Ascending aorta (tissue), 2 donors: Measurements from ENCODE around the gene ST14. TPM values are rescaled to one million over a fixed set of nuclear protein-coding genes. Genes with fewer than 3 reads are reported as not detected.
"Not testable (repeated sequence)": the region's sequence is repeated elsewhere in the genome, so short reads cannot be mapped to it uniquely, and the experiment has no call there.

Source experiments
- DNase-seq, 2 donors: peaks; one replicate each; pipeline ENCODE4 v3.0.0-alpha.2; 2019; ENCODE audit warnings: low spot score in 2 of 2
- H3K27ac ChIP-seq, 2 donors: fragments of 200-600 bp; sonication (generic); one replicate each; pipeline ENCODE4 v1.5.1; 2016 to 2017; ENCODE audit warnings: mild to moderate bottlenecking in 1 of 2
- H3K27me3 ChIP-seq: fragments of 200-600 bp; sonication (generic); one replicate; pipeline ENCODE4 v1.5.1; 2017
- H3K36me3 ChIP-seq, 2 donors: fragments of 200-600 bp; sonication (generic); one replicate each; pipeline ENCODE4 v1.5.1; 2016
- H3K4me1 ChIP-seq, 2 donors: fragments of 200-600 bp; sonication (generic); one replicate each; pipeline ENCODE4 v1.5.1; 2016 to 2017; ENCODE audit warnings: mild to moderate bottlenecking in 1 of 2
- H3K4me3 ChIP-seq, 2 donors: fragments of 200-600 bp; sonication (generic); one replicate each; pipeline ENCODE4 v1.5.1; 2016 to 2017; ENCODE audit warnings: mild to moderate bottlenecking in 1 of 2
- H3K9me3 ChIP-seq, 2 donors: fragments of 200-600 bp; sonication (generic); one replicate each; pipeline ENCODE4 v1.5.1; 2016
- CTCF ChIP-seq, 3 experiments: fragments of 200-600 bp in 2 of 3; fragments of 450-650 bp in 1 of 3; sonication (generic) in 2 of 3; IDR thresholded peaks; one replicate each; pipeline ENCODE4 v1.5.1; 2016 to 2019; ENCODE audit warnings: antibody characterized with exemption in 3 of 3, mild to moderate bottlenecking in 1 of 3, moderate library complexity in 1 of 3
- intact Hi-C: fragments of 100-400 bp; cut with DNase I; formaldehyde crosslinking; loops from one replicate; pipeline ENCODE4 v1.15.1; 2023
- total RNA-seq: library from RNA; depleted of rRNA; stranded (reverse); fragments of >200 nt; gene quantifications from one replicate; pipeline ENCODE4 v1.1.0, GENCODE V29; 2016

Gene ST14
- total RNA-seq, 1 donor from 2014 or later, result 5.4 TPM

GRCh38 chr11:130243816-130244215 is 84.2 kb downstream of the ST14 start:
- Histone ChIP-seq H3K27ac (no peak overlapping the region), H3K27me3 (no peaks in the 10 kb centered on the region), H3K36me3 (peaks cover 0 to 10% of the 10 kb centered on the region in 2 donors), H3K4me1 (no peaks in the 10 kb centered on the region), H3K9me3 (no peaks in the 10 kb centered on the region), H3K4me3 (no peak overlapping the region)
- intact Hi-C loops, result no loop called here
- no peak for TF ChIP-seq CTCF (IDR thresholded peaks at IDR 0.05)
- DNase-seq, result no peak

GRCh38 chr11:130244848-130245247 is 85.3 kb downstream of the ST14 start:
- DNase-seq, result no peak
- H3K9me3 ChIP-seq, result no peaks in the 10 kb centered on the region
- TF ChIP-seq CTCF (IDR thresholded peaks at IDR 0.05), result no peak
- no peak overlapping the region for H3K4me3 ChIP-seq
- no peaks in the 10 kb centered on the region for H3K4me1 ChIP-seq
- H3K27me3 ChIP-seq, result no peaks in the 10 kb centered on the region
- no peak overlapping the region for H3K27ac ChIP-seq
- H3K36me3 ChIP-seq, result peaks cover 0 to under 1% of the 10 kb centered on the region in 2 donors
- intact Hi-C loops, result no loop called here

- intact Hi-C loops, DNase-seq, H3K4me3 ChIP-seq, H3K4me1 ChIP-seq, H3K9me3 ChIP-seq, H3K36me3 ChIP-seq, H3K27ac ChIP-seq, H3K27me3 ChIP-seq: not testable (repeated sequence)
These were observed 85.8 kb downstream of the ST14 start for GRCh38 chr11:130245375-130245774.

GRCh38 chr11:130246270-130246669 is 86.7 kb downstream of the ST14 start:
- TF ChIP-seq CTCF (IDR thresholded peaks at IDR 0.05), result no peak
- H3K27ac ChIP-seq, result no peak overlapping the region

GRCh38 chr11:130246738-130247137 is 87.2 kb downstream of the ST14 start:
- no peak overlapping the region for H3K27ac ChIP-seq

More at GRCh38 chr11:130246270-130246669, 86.7 kb downstream of the ST14 start:
- Histone ChIP-seq H3K27me3 (no peaks in the 10 kb centered on the region), H3K4me3 (no peak overlapping the region), H3K9me3 (no peaks in the 10 kb centered on the region), H3K36me3 (no peaks in the 10 kb centered on the region), H3K4me1 (no peaks in the 10 kb centered on the region)
- intact Hi-C loops, result no loop called here
- DNase-seq, result no peak

GRCh38 chr11:130247319-130247718 is 87.7 kb downstream of the ST14 start:
- H3K36me3 ChIP-seq, result no peaks in the 10 kb centered on the region
- TF ChIP-seq CTCF (IDR thresholded peaks at IDR 0.05), result no peak
- H3K27ac ChIP-seq, result no peak overlapping the region
- no peaks in the 10 kb centered on the region for H3K9me3 ChIP-seq
- no peaks in the 10 kb centered on the region for H3K4me1 ChIP-seq
- intact Hi-C loops, result no loop called here
- no peak for DNase-seq
- no peak overlapping the region for H3K4me3 ChIP-seq
- H3K27me3 ChIP-seq, result no peaks in the 10 kb centered on the region

More at GRCh38 chr11:130246738-130247137, 87.2 kb downstream of the ST14 start:
- no peaks in the 10 kb centered on the region for H3K36me3 ChIP-seq
- no peaks in the 10 kb centered on the region for H3K4me1 ChIP-seq
- no peak for TF ChIP-seq CTCF (IDR thresholded peaks at IDR 0.05)
- H3K27me3 ChIP-seq, result no peaks in the 10 kb centered on the region
- no peaks in the 10 kb centered on the region for H3K9me3 ChIP-seq
- H3K4me3 ChIP-seq, result no peak overlapping the region
- intact Hi-C loops, result no loop called here
- DNase-seq, result no peak
